Measurements from ENCODE around the gene PREX1.

The PREX1 gene

GRCh38 chr20:48578397-48579098, 249.3 kb downstream of the PREX1 start:
- no peak for DNase-seq (ENCODE audit: low spot score)

- no peak for DNase-seq (ENCODE audit: low spot score)
These were observed 250.2 kb downstream of the PREX1 start for GRCh38 chr20:48577557-48577956.

GRCh38 chr20:48574383-48574782, 253.4 kb downstream of the PREX1 start:
- DNase-seq (ENCODE audit: low spot score) = no peak

All from AG20443 (cell line).